GM18909 (cell line): ENCODE results near the gene TPRA1.
"Not testable (repeated sequence)": the region's sequence is repeated elsewhere in the genome, so short reads cannot be mapped to it uniquely, and the experiment has no call there.

ENCODE experiments used
- ATAC-seq: cut with Tn5 transposase; IDR thresholded peaks from one replicate; pipeline ENCODE4 v1.9.1; 2021; ENCODE audit warnings: mild to moderate bottlenecking; ENCODE audit not compliant: unreplicated experiment, poor library complexity

TPRA1 gene

GRCh38 chr3:127541320-127541719, 49.2 kb downstream of the TPRA1 start:
- no peak for ATAC-seq

GRCh38 chr3:127539366-127540060, 51.0 kb downstream of the TPRA1 start:
- no peak for ATAC-seq

GRCh38 chr3:127538569-127538968, 52.0 kb downstream of the TPRA1 start:
- no peak for ATAC-seq

GRCh38 chr3:127536830-127537812, 53.4 kb downstream of the TPRA1 start:
- ATAC-seq, result no peak

GRCh38 chr3:127535901-127536829, 54.4 kb downstream of the TPRA1 start:
- ATAC-seq, result no peak

- no peak for ATAC-seq
Observed at GRCh38 chr3:127535106-127535785, 55.3 kb downstream of the TPRA1 start.

GRCh38 chr3:127534564-127534963, 56.0 kb downstream of the TPRA1 start:
- ATAC-seq, result no peak

- ATAC-seq, result no peak
Observed at GRCh38 chr3:127534161-127534451, 56.4 kb downstream of the TPRA1 start.

GRCh38 chr3:127532561-127533203, 57.9 kb downstream of the TPRA1 start:
- no peak for ATAC-seq

- ATAC-seq, result no peak
Observed at GRCh38 chr3:127531821-127532220, 58.7 kb downstream of the TPRA1 start.

GRCh38 chr3:127530863-127531262, 59.7 kb downstream of the TPRA1 start:
- not testable (repeated sequence) for ATAC-seq

GRCh38 chr3:127529346-127530188, 61.0 kb downstream of the TPRA1 start:
- no peak for ATAC-seq

- no peak for ATAC-seq
Observed at GRCh38 chr3:127525373-127525772, 65.2 kb downstream of the TPRA1 start.

GRCh38 chr3:127524296-127524896, 66.1 kb downstream of the TPRA1 start:
- no peak for ATAC-seq
